ENCODE measurements around the gene SLC22A8.

The SLC22A8 gene

DNA sequence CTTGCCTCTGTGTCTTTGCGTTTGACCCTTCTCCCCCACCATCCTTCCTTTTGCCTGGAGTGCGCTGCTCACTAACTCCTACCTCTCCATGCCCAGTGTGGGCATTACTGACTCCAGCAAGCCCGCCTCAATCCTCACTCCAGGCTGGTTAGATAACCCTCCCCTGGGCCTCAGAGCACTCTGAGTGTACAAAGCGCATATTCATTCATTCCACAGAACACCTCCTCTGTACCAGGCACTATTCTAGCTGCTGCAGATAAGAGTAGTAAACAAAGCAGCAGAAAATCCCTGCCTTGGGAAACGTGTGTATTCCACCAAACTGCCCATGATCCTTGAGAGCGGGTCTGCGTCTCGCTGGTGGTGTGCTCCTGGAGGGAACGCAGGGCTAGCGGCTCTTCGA is 3.2 kb downstream of the SLC22A8 start:
- TF ChIP-seq, protein P1, sequence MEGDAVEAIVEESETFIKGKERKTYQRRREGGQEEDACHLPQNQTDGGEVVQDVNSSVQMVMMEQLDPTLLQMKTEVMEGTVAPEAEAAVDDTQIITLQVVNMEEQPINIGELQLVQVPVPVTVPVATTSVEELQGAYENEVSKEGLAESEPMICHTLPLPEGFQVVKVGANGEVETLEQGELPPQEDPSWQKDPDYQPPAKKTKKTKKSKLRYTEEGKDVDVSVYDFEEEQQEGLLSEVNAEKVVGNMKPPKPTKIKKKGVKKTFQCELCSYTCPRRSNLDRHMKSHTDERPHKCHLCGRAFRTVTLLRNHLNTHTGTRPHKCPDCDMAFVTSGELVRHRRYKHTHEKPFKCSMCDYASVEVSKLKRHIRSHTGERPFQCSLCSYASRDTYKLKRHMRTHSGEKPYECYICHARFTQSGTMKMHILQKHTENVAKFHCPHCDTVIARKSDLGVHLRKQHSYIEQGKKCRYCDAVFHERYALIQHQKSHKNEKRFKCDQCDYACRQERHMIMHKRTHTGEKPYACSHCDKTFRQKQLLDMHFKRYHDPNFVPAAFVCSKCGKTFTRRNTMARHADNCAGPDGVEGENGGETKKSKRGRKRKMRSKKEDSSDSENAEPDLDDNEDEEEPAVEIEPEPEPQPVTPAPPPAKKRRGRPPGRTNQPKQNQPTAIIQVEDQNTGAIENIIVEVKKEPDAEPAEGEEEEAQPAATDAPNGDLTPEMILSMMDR (IDR thresholded peaks at IDR 0.05; ENCODE audit: borderline replicate concordance, control extremely low read depth, extremely low read depth, insufficient read depth, missing control alignments): no peak
- in situ Hi-C loops (cut with MboI; ENCODE audit: low sequenced_read_pairs, unreplicated experiment): no loop called here

DNA sequence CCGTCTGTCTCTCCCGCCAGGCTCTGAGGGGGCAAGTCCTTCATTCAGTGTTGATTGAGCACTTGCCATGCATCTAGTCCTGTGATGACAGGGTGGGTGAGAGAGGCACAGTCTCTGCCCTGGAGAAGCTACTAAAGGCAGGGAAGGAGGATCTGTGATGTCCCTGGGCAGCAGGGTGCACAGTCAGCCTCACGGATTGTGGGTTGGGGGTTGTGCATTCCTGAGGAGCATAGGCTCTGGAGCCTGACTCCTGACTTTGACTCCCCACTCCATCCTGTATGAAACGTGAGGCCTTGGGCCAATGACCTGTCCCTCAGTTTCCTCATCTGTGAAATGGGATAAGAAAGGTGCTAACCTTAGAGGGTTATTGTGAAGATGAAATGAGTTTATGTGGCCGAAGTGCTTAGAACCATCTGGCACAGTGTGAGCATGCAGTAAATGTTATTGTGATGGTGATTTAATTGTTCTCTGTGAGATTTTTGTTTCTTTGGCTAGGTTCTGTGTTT is 4.7 kb downstream of the SLC22A8 start:
- in situ Hi-C loops (cut with MboI; ENCODE audit: low sequenced_read_pairs, unreplicated experiment): no loop called here
- TF ChIP-seq, protein P1 (IDR thresholded peaks at IDR 0.05; ENCODE audit: borderline replicate concordance, control extremely low read depth, extremely low read depth, insufficient read depth, missing control alignments): no peak
- no peak for DNase-seq (ENCODE audit: low spot score)

More for the DNA sequence above, 3.2 kb downstream of the SLC22A8 start:
- no peak for DNase-seq (ENCODE audit: low spot score)

DNA sequence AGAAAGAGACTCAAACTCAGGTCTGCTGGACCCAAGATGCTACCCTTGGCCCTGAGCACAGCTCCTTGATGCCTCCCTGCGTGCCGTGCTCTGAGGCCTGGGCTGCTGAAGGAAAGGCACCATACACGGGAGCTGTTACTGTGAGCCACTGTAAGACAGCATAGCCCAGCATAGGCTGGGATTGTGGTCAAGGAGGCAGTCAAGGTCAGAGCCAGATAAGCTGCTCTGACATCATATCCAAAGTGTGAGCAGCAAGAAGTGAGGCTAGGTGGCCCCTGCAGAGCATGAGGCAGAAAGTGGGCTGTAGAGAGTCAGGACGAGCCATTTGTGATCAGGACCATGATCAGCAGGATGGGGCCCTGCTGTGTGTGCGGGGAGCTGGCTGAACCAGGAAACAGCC is 7.7 kb downstream of the SLC22A8 start:
- in situ Hi-C loops (cut with MboI; ENCODE audit: low sequenced_read_pairs, unreplicated experiment): no loop called here
- no peak for DNase-seq (ENCODE audit: low spot score)
- TF ChIP-seq, protein P1 (IDR thresholded peaks at IDR 0.05; ENCODE audit: borderline replicate concordance, control extremely low read depth, extremely low read depth, insufficient read depth, missing control alignments): no peak

DNA sequence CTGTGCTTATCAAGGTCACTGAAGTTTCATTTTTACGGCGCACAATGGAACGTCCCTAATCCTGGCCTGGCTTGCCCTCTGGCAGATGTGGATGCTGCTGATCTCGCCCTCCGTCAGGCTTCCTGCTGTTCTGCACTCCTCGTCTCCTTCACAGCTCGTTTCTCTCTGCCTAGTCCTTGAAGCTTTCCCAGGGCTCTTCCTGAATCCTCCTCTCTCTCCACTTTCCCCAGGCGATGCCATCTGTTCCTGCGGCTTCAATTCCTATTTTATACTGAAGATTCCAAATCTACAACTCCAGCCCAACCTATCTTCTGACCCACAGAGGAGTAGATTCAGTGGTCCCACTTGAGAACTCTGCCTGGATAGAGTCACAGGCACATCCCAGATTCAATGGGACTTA is 14.2 kb downstream of the SLC22A8 start:
- in situ Hi-C loops (cut with MboI; ENCODE audit: low sequenced_read_pairs, unreplicated experiment): no loop called here
- DNase-seq (ENCODE audit: low spot score): no peak
- TF ChIP-seq, protein P1 (IDR thresholded peaks at IDR 0.05; ENCODE audit: borderline replicate concordance, control extremely low read depth, extremely low read depth, insufficient read depth, missing control alignments): no peak

DNA sequence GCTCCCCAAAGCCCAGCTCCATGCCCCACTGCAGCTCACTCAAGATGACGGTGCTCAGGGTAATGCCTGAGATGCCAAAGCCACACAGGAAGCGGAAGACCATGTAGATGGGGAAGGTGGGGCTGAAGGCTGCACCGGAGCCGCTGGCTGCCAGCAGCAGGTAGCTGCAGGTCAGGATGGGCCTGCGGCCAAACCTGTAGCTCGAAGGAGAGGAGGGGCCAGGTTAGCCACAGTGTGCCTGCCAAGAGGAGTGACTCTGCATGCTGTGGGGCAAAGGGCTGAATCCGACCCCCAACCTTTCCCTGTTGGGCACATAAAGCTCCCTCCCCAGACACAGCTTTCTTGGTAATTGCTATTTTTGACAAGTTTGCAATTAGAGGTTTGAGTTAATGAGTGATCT is 16.0 kb downstream of the SLC22A8 start:
- no peak for DNase-seq (ENCODE audit: low spot score)
- in situ Hi-C loops (cut with MboI; ENCODE audit: low sequenced_read_pairs, unreplicated experiment): no loop called here

DNA sequence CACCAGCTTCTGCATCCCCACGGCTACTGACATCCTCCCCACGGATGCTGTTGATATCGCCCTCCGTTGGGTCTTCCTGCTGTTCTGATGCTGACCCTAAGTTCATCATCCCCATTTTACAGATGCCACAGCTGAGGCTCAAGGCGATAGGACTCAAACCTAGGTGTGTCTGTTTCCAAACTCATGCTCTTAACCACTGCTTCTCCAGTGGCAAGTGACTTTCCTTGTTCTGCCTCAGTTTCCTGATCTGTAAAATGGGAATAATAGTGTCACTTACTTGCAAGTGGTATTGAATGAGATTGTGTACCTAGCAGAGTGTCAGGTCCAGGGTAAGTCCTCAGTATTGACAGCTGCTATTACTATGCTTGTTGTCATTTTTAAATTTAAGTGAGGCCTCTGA is 16.5 kb downstream of the SLC22A8 start:
- no peak for DNase-seq (ENCODE audit: low spot score)
- TF ChIP-seq, protein P1 (IDR thresholded peaks at IDR 0.05; ENCODE audit: borderline replicate concordance, control extremely low read depth, extremely low read depth, insufficient read depth, missing control alignments): no peak
- in situ Hi-C loops (cut with MboI; ENCODE audit: low sequenced_read_pairs, unreplicated experiment): no loop called here

More for the DNA sequence above, 16.0 kb downstream of the SLC22A8 start:
- TF ChIP-seq, protein P1 (IDR thresholded peaks at IDR 0.05; ENCODE audit: borderline replicate concordance, control extremely low read depth, extremely low read depth, insufficient read depth, missing control alignments): no peak

Measured in GM13976 (cell line).